Right atrium auricular region (tissue), 2 donors: ENCODE data around the gene CSDE1. TPM values are rescaled to one million over a fixed set of nuclear protein-coding genes. Genes with fewer than 3 reads are reported as not detected.

Source experiments
- DNase-seq: peaks from one replicate; pipeline ENCODE4 v3.0.0-alpha.2; 2019; ENCODE audit warnings: low spot score
- H3K27ac ChIP-seq, 2 donors: fragments of 200-600 bp; sonication (generic); 1 replicate in 1 of 2; 2 replicates in 1 of 2; pipeline ENCODE4 v1.5.1; 2016 to 2019
- H3K27me3 ChIP-seq, 2 donors: fragments of 200-600 bp; sonication (generic); one replicate each; pipeline versions ENCODE4 v1.5.1 to v1.6.0; 2017 to 2019
- H3K36me3 ChIP-seq: fragments of 200-600 bp; sonication (generic); one replicate; pipeline ENCODE4 v1.5.1; 2016
- H3K4me1 ChIP-seq, 2 donors: fragments of 200-600 bp; sonication (generic); one replicate each; pipeline versions ENCODE4 v1.5.1 to v1.6.0; 2017 to 2019
- H3K4me3 ChIP-seq, 2 donors: fragments of 200-600 bp; sonication (generic); 1 replicate in 1 of 2; 2 replicates in 1 of 2; pipeline ENCODE4 v1.5.1; 2017 to 2019; ENCODE audit warnings: mild to moderate bottlenecking in 1 of 2, moderate library complexity in 1 of 2
- H3K9me3 ChIP-seq, 2 donors: fragments of 200-600 bp; sonication (generic); one replicate each; pipeline ENCODE4 v1.5.1; 2019
- total RNA-seq, 2 donors: library from RNA; depleted of rRNA; stranded (reverse); fragments of >200 nt; gene quantifications; one replicate each; pipeline ENCODE4 v1.1.0, GENCODE V29; 2016
- TF ChIP-seq, protein P1 (sequence below), 2 donors: fragments of 200-600 bp; sonication (generic); IDR thresholded peaks; one replicate each; pipeline ENCODE4 v1.5.1; 2019; ENCODE audit warnings: antibody characterized with exemption in 2 of 2

The CSDE1 gene
- total RNA-seq, 2 donors from 2014 or later, result 917 to 1,380 TPM

DNA sequence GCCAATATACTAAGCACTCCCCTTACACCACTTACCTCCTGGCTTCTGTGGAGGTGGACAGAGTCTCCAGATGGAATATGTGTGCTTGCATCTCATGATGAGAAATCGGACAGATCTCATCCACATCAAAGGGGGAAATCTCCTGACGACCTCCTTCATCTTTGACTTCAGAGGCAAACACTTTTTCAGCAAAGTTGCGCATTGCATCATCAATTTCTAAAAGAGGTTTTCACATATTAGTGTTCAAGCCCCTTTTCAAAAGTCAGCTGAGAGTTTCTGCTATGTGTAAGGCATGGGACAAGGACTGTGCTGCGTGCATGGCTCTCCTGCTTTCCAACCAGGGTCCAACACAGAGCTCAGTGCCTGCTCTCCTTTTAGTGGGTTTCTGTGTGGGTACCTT, 69.3 kb downstream of the CSDE1 start:
- Histone ChIP-seq H3K27me3 (no peaks in the 10 kb centered on the region), H3K27ac (no peak overlapping the region), H3K4me3 (no peak overlapping the region), H3K36me3 (no peaks in the 10 kb centered on the region), H3K4me1 (no peaks in the 10 kb centered on the region), H3K9me3 (no peaks in the 10 kb centered on the region)
- TF ChIP-seq, protein P1, sequence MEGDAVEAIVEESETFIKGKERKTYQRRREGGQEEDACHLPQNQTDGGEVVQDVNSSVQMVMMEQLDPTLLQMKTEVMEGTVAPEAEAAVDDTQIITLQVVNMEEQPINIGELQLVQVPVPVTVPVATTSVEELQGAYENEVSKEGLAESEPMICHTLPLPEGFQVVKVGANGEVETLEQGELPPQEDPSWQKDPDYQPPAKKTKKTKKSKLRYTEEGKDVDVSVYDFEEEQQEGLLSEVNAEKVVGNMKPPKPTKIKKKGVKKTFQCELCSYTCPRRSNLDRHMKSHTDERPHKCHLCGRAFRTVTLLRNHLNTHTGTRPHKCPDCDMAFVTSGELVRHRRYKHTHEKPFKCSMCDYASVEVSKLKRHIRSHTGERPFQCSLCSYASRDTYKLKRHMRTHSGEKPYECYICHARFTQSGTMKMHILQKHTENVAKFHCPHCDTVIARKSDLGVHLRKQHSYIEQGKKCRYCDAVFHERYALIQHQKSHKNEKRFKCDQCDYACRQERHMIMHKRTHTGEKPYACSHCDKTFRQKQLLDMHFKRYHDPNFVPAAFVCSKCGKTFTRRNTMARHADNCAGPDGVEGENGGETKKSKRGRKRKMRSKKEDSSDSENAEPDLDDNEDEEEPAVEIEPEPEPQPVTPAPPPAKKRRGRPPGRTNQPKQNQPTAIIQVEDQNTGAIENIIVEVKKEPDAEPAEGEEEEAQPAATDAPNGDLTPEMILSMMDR (IDR thresholded peaks at IDR 0.05), result no peak
- DNase-seq, result no peak

DNA sequence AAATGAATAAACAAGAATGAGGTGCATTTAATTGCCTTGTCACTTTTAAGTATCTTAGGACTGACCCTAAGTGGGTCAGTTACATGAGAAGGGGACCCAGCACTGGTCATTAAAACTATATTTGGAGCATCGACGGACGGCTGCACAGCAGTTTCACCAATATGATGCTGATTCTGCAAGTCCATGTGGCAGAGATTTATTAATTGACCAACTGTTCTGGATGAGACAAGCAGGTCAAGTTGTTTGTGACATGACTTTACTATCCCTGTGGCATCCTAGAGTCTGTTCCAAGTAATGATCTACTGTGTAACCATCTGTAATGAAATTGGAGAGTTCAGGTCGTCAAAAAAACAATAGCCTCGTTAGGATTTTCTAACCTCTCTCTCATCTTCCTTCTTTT, 71.9 kb downstream of the CSDE1 start:
- Histone ChIP-seq H3K27ac (no peak overlapping the region), H3K4me3 (no peak overlapping the region), H3K9me3 (no peaks in the 10 kb centered on the region), H3K27me3 (no peaks in the 10 kb centered on the region), H3K36me3 (no peaks in the 10 kb centered on the region), H3K4me1 (no peaks in the 10 kb centered on the region)
- no peak for DNase-seq
- TF ChIP-seq, protein P1 (IDR thresholded peaks at IDR 0.05), result no peak

DNA sequence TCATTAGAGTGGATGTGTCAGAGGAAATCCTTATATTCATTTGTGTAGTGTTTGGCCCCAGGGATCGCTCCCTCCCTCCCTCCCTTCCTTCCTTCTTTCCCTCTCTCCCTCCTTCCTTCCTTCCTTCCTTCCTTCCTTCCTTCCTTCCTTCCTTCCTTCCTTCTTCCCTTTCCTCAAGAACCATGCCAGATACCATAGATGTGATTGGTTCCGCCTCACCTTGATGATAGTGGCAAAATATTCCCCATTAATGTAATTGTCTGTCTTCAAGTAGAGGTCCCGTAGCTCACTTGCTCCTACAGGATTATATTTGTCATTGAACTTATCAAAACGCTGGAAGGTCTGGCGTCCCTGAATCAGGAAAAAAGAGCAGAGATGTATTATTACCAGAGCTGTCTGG, 80.1 kb downstream of the CSDE1 start:
- Histone ChIP-seq H3K4me3 (no peak overlapping the region), H3K36me3 (no peaks in the 10 kb centered on the region), H3K27me3 (no peaks in the 10 kb centered on the region), H3K9me3 (no peaks in the 10 kb centered on the region), H3K4me1 (no peaks in the 10 kb centered on the region), H3K27ac (no peak overlapping the region)
- no peak for DNase-seq
- TF ChIP-seq, protein P1 (IDR thresholded peaks at IDR 0.05), result no peak

DNA sequence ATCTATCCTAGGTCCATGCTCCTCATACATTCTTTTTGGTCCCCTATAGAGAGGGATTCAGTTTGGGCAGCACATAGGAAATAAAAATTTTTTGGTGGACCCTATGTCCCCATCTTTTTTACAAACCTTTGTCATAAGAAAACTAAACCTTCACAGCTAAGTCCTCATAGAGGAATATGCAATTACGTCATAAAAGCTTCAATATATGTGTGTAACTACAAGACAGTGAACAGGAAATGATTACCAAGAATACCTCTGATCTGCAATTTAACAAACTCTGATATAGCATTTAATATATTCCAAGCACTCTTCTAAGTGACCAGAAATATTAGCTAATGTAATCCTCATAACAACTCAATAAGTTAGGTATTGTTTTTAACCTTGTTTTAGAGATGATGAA, 81.7 kb downstream of the CSDE1 start:
- Histone ChIP-seq H3K27ac (no peak overlapping the region), H3K27me3 (no peaks in the 10 kb centered on the region), H3K4me3 (no peak overlapping the region), H3K36me3 (no peaks in the 10 kb centered on the region), H3K4me1 (no peaks in the 10 kb centered on the region), H3K9me3 (no peaks in the 10 kb centered on the region)
- TF ChIP-seq, protein P1 (IDR thresholded peaks at IDR 0.05), result no peak
- DNase-seq, result no peak

- TF ChIP-seq, protein P1 (IDR thresholded peaks at IDR 0.05), result no peak
- Histone ChIP-seq H3K27me3 (no peaks in the 10 kb centered on the region), H3K9me3 (no peaks in the 10 kb centered on the region), H3K4me1 (peaks cover 0 to 6% of the 10 kb centered on the region in 2 donors), H3K27ac (no peak overlapping the region), H3K36me3 (no peaks in the 10 kb centered on the region), H3K4me3 (no peak overlapping the region)
- no peak for DNase-seq
Observed at GRCh38 chr1:114671939-114672275, 85.9 kb downstream of the CSDE1 start.
